ENCODE measurements around the gene GATAD2A.

GATAD2A gene

GRCh38 chr19:19421299-19421696, 15.8 kb downstream of the GATAD2A start:
- no peak for DNase-seq (ENCODE audit: low read depth in 2 of 2, low spot score in 1 of 2)

GRCh38 chr19:19422156-19422555, 16.7 kb downstream of the GATAD2A start:
- no peak for DNase-seq (ENCODE audit: low read depth in 2 of 2, low spot score in 1 of 2)

- DNase-seq (ENCODE audit: low read depth in 2 of 2, low spot score in 1 of 2) = no peak
Observed at GRCh38 chr19:19423322-19423721, 17.8 kb downstream of the GATAD2A start.

DNA sequence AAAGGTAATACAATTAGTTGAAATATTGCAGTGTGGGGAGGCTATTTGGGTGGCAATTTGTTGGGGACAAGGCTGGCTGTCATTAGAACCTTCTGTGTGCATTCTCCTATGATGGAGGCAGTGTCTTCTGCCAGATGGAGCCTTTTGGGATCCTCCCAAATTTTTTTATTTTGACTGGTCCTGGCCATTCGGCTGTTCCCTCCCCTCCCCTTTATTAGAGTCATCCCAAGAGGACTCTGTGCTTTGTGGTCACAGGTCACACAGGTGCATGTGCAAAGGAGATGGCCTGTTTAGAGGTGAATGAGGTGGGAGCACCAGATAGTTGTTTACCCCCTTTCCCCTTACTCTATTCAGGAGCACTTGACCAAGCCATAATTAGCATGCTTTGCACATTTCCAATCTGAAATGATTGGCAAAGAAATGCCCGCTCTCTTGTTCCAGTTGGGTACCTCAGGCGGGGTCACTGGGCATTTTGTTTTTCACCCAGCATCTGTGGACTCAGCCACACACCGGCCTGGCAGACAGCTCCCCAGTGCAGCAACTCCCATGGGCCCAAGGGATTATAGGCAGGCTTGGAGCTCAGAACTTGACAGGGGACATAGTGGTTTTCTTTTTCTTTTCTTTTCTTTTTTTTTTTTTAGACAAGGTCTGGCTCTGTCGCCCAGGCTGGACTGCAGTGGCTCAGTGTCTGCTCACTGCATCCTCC, 19.8 kb downstream of the GATAD2A start:
- no peak for DNase-seq (ENCODE audit: low read depth in 2 of 2, low spot score in 1 of 2)

GRCh38 chr19:19426216-19426615, 20.7 kb downstream of the GATAD2A start:
- DNase-seq (ENCODE audit: low read depth in 2 of 2, low spot score in 1 of 2) = no peak

DNA sequence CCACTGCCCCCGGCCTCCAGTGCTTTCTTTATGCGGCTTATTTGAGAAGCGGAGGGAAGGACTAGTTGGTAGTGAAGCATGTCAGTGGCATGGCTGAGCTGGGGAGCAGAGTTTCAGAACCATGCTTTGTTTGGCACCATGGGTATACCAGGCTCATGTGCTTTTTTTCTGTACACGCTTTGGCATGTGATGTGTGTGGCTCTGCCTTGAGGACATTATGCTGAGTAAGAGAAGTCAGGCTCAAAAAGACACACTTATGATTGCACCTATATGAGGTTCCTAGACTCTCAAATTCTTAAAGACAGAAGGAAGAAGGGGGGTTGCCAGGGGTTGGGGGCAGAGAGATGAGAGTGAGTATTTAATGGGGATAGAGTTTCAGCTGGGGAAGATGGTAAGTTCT, 21.3 kb downstream of the GATAD2A start:
- DNase-seq (ENCODE audit: low read depth in 2 of 2, low spot score in 1 of 2) = no peak

GRCh38 chr19:19427302-19427701, 21.8 kb downstream of the GATAD2A start:
- DNase-seq (ENCODE audit: low read depth in 2 of 2, low spot score in 1 of 2) = no peak

DNA sequence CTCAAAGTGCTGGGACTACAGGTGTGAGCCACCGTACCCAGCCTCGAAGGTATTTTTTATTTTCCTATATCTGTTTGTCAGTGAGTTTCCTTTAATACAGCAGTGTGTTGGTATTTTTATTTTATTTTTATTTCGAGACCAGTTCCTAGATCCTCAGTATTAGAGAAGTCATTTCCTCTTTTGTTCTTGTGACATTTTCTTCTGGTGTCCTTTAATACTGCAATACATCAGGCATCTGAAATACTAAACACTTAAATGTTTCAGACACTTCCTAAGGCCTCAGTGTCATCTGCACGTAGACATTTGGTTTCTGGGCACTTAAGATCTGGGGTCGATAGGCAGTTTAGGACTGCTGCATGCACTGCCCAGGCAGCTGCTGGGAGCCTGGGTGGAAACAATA, 22.5 kb downstream of the GATAD2A start:
- no peak for DNase-seq (ENCODE audit: low read depth in 2 of 2, low spot score in 1 of 2)

GRCh38 chr19:19428746-19429145, 23.3 kb downstream of the GATAD2A start:
- no peak for DNase-seq (ENCODE audit: low read depth in 2 of 2, low spot score in 1 of 2)

GRCh38 chr19:19429361-19429760, 23.9 kb downstream of the GATAD2A start:
- DNase-seq (ENCODE audit: low read depth in 2 of 2, low spot score in 1 of 2) = no peak

- DNase-seq (ENCODE audit: low read depth in 2 of 2, low spot score in 1 of 2) = no peak
Observed at GRCh38 chr19:19432732-19433131, 27.3 kb downstream of the GATAD2A start.

DNA sequence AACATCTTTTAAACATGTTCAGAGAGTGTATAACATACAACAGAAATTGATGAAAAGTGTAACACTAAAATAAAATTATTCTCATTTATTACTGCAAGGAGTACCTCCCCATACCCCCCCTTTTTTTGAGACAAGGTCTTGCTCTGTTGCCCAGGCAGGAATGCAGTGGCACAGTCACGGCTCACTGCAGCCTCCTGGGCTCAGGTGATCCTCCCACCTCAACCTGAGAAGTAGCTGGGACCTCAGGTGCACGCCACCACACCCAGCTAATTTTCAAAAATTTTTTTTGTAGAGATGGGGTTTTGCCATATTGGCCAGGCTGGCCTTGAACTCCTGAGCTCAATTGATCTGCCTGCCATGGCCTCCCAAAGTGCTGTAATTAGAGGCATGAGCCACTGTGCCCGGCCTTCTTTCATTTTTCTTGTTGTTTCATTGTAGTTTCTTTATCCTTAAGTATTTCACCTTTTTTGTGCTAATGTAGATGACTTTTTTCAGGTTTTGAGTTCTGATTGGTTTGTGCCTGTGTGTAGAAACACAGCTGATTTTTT, 28.3 kb downstream of the GATAD2A start:
- no peak for DNase-seq (ENCODE audit: low read depth in 2 of 2, low spot score in 1 of 2)

DNA sequence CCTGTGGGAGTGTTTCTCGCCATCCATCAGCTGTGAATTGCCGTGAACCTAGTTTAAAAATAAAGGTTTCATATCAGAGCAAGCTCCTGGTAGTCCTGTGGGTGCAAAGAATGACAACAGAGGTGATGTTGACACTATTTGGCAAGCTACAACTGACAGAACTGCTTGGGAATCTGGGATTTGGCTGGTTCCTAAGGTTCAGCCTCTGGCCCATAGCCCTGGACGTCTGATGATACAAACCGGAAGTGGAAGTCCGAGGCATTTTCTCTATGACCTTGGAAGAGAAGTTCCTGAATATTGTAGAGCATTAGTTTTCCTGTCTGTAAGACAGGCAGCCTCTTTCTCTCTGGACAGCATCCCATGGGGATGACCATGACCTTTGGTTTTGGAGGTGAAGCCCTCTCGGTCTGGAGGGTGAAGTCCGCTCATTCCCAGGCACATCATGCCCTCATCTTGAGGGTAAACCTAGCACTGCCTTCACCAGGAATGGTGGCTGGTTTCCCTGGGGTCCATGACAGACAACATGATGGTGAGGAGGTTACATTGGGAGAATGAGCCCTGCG, 29.1 kb downstream of the GATAD2A start:
- no peak for DNase-seq (ENCODE audit: low read depth in 2 of 2, low spot score in 1 of 2)

DNA sequence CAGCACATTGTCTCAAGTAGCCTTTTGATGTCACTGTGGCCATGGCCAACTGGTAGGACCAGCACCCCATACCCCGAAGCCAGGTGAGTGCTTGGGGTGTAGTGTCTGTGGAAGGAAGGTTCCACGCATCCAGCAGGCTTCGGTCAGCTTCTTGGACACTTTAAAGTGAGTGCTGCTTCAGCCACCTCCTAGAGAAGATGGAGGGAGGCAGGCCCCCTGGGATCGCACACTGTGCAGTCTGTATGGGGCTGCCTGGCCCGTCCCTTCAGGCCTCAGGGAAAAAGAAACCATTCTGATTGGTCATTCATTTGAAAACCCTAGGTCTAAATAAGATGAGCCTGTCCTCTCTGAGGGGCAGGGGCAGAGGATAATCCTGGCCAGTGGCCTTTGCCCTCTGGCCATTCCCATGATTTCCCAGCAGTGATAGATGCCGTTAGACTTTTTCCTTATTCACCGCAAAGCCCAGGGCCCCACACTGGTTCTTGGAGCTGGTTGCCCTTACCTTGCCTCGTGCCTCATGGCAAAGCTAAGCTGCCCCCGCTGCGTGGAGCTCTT, 30.7 kb downstream of the GATAD2A start:
- DNase-seq (ENCODE audit: low read depth in 2 of 2, low spot score in 1 of 2) = no peak

DNA sequence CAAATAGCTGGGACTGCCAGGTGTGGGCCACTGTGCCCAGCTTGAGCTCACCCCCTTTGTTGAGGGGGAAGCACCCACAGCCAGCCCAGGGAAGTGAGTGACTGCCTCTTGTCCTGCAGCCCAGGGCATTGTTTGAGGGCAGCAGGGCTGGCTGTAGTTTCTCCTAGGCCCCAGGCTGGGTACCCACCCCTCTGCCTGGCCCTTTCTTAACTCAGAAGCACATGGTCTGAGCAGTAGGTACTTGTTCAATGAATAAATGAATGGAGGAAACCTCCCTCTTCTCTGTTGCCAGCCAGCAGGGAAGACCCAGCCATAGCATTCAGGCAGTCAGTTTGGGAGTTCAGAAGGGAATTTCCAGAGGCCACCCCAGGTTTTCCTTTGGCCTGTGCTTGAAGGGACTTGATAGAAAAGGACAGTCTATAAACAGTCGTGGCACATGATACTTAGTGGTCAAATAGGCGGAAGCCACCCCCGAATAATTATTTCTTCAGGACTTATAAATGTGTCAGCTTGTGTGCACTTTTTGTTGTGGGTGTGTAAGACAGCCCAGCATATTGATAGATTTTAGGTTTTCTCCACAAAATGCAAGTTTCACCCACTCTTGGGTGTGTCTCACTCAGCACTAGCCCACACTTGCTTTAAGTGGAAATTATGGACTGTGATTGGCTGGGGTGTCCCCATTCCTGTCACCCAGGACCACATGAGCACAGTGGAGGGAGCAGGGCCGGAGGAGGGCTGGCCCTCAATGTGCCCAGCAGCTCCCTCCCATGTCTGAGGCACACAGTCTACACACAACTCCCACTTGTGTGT, 33.1 kb downstream of the GATAD2A start:
- DNase-seq (ENCODE audit: low read depth in 2 of 2, low spot score in 1 of 2) = no peak

DNA sequence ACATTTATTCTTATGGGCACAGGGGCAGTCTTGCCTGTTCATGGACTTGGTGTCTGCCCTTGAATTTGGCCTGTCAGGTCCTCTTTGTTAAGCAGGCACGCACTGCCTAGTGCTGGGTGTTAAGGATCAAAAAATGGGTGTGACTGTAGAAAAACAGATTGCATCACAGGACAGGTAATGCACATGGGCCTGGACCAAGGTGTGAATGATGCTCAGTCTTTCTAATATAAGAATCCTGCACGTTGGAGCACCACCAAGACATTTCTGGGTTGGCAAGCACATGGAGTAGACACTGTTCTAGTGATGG, 33.7 kb downstream of the GATAD2A start:
- no peak for DNase-seq (ENCODE audit: low read depth in 2 of 2, low spot score in 1 of 2)

DNA sequence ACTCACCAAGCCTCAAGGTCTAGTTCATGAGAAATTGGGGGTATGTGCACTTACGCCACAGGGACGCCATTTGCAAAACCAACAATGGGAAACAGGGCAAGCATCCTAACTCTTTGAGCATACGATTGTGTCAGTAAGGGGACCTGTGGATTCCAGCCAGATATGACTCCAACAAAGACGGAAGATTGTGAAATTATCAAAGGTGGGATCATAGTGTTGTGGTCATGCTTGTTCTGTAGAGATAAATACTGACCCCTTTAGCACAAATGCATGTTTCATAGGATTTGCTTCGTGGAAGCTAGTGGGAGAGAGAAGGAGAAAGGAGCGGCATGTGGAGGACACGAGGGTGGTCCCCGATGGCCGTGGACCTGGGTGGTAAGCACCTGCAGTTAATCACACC, 37.8 kb downstream of the GATAD2A start:
- DNase-seq (ENCODE audit: low read depth in 2 of 2, low spot score in 1 of 2) = no peak

DNA sequence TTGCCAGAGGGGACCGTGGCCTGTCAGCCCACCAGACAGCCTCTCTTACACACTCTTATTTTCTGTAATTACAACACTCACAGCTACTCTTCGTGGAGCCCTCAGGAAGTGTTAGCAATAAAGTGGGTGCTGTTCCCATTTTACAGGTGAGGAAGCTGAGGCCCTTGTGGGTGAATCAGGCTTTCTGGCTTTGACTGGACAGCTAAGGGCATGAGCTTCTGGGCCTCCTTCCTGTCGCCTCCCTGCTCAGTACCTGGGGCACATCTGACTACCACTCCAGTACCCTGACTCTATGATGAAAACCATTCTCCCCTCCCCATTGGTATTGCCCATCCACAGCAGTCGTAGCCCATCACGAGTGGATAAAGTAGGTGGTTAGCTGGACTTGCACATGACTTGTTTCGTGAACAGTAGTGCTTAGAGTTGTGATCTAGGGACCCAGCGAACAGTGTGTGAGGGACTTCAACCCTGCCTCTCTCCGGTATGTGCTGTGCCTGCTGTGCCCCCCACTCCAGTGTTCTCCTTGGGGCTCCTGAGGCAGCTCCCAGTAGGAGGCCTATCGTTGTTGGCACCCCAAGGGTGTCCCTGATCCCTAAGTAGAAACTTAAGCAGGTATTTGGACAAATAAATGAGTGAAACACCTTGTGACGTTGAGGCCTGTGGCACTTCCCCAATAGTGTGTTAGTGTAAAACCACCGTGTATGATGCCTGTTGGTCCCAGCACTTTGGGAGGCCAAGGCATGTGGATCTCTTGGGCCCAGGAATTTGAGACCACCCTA, 38.6 kb downstream of the GATAD2A start:
- DNase-seq (ENCODE audit: low read depth in 2 of 2, low spot score in 1 of 2) = no peak

DNA sequence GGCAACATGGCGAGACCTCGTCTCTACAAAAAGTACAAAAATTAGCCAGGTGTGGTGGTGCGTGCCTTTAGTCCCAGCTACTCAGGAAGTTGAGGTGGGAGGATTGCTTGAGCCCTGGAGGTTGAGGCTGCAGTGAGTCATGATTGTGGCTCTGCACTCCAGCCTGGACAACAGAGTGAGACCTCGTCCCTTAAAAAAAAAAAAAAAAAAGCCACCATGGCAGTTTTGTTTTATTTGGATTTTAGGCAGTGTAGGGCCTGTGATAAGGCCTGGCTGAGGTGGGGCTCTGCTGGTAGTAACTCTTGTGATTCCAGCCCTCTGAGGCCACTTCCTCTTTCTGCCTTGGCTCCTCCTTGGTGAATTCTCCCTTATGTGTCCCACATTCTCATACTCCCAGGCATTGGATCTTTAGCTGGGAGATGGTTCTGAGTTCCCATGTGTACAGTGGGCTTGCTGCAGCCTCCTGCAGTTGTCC, 39.2 kb downstream of the GATAD2A start:
- DNase-seq (ENCODE audit: low read depth in 2 of 2, low spot score in 1 of 2) = no peak

- no peak for DNase-seq (ENCODE audit: low read depth in 2 of 2, low spot score in 1 of 2)
Observed at GRCh38 chr19:19445288-19445687, 39.8 kb downstream of the GATAD2A start.

DNA sequence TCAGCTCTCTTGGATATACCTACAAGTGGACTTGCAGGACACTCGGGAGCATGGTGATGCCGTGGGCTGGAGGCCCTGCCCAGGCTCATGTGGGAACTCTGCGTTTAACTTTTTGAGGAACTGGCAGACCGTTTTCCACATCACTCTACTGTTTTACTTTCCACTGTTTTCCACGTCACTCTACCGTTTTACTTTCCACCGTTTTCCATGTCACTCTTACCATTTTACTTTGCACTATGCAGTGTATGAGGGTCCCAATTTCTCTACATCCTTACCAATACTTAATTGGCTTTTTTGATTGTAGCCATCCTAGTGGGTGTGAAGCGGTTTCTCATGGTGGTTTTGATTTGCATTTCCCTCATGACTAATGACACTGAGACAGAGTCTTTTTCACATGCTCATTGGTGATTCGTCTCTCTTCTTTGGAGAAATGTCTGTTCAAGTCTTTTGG, 40.5 kb downstream of the GATAD2A start:
- DNase-seq (ENCODE audit: low read depth in 2 of 2, low spot score in 1 of 2) = no peak
